Esophagus (tissue), 2 donors: ENCODE measurements around the gene HYCC2. TPM values are rescaled to one million over a fixed set of nuclear protein-coding genes. Genes with fewer than 3 reads are reported as not detected.
"Not testable (repeated sequence)": the region's sequence is repeated elsewhere in the genome, so short reads cannot be mapped to it uniquely, and the experiment has no call there.

Experiments used
- H3K27ac ChIP-seq, 2 donors: one replicate each; pipeline ENCODE4 v1.5.1; 2013; ENCODE audit warnings: low read depth in 2 of 2, mild to moderate bottlenecking in 2 of 2, inconsistent platforms in 1 of 2, low read length in 1 of 2, moderate library complexity in 1 of 2
- H3K27me3 ChIP-seq, 2 donors: one replicate each; pipeline ENCODE4 v1.6.1; 2013; ENCODE audit warnings: low read length in 2 of 2, control low read depth in 1 of 2, mild to moderate bottlenecking in 1 of 2; ENCODE audit not compliant: insufficient read depth in 2 of 2, control insufficient read depth in 1 of 2
- H3K36me3 ChIP-seq, 2 donors: one replicate each; pipeline ENCODE4 v1.6.1; 2013; ENCODE audit warnings: low read length in 1 of 2; ENCODE audit not compliant: control insufficient read depth in 2 of 2, insufficient read depth in 2 of 2
- H3K4me1 ChIP-seq, 2 donors: one replicate each; pipeline ENCODE4 v1.6.1; 2013; ENCODE audit warnings: low read length in 1 of 2; ENCODE audit not compliant: control insufficient read depth in 2 of 2, insufficient read depth in 2 of 2
- H3K4me3 ChIP-seq, 2 donors: one replicate each; pipeline ENCODE4 v1.5.1; 2013; ENCODE audit warnings: low read length in 2 of 2, mild to moderate bottlenecking in 2 of 2, low read depth in 1 of 2, moderate library complexity in 1 of 2
- H3K9me3 ChIP-seq, 2 donors: one replicate each; pipeline ENCODE4 v1.6.1; 2013; ENCODE audit warnings: mild to moderate bottlenecking in 2 of 2, low read depth in 1 of 2, low read length in 1 of 2, moderate library complexity in 1 of 2; ENCODE audit not compliant: control insufficient read depth in 2 of 2, insufficient read depth in 1 of 2
- WGBS, 2 donors: extraction: QIAGEN DNeasy Blood & Tissue Kit; methylation state at CpG; one replicate each; pipeline ENCODE4 v1.1.7; 2013; 5-methylcytosine and 5-hydroxymethylcytosine counted together
- polyA plus RNA-seq, 2 donors: library from polyadenylated mRNA; stranded (reverse); fragments of 200-250 nt; gene quantifications; one replicate each; pipeline ENCODE4 v1.2.3, GENCODE V29; 2013
- donor health status: healthy with polysubstance abuse.
- donor health status: Bipolar disorder and iron deficiency.

Gene HYCC2
- polyA plus RNA-seq, 2 donors: 2.8 to 8.4 TPM

GRCh38 chr2:201057087-201057521 lies 14.4 kb downstream of the HYCC2 start:
- Histone ChIP-seq H3K36me3 (no peaks in the 10 kb centered on the region), H3K4me3 (no peak overlapping the region), H3K27me3 (no peaks in the 10 kb centered on the region), H3K27ac (no peak overlapping the region), H3K9me3 (no peaks in the 10 kb centered on the region), H3K4me1 (no peaks in the 10 kb centered on the region)
- 53 to 58% methylated on average over 2 of the region's 2 CpGs for WGBS, 2 donors

DNA sequence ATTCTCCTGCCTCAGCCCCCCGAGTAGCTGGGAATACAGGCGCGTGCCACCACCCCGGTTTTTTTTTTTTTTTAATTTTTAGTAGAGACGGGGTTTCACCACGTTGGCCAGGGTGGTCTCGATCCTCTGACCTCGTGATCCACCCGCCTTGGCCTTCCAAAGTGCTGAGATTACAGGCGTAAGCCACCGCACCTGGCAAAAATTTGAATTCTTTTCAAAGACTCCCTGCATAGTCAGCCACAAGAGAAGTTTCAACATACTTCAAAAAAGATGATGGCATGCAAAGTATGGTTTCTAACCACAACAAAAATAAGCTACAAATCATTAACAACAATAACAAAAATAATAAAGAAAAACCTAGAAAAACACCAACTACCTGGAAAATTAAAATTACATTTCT lies 22.0 kb downstream of the HYCC2 start:
- H3K27ac ChIP-seq: no peak overlapping the region
- H3K4me1 ChIP-seq: no peaks in the 10 kb centered on the region
- no peak overlapping the region for H3K4me3 ChIP-seq
- WGBS, 2 donors: 98% methylated on average over 11 of the region's 11 CpGs
- H3K27me3 ChIP-seq: no peaks in the 10 kb centered on the region
- H3K36me3 ChIP-seq: no peaks in the 10 kb centered on the region
- no peaks in the 10 kb centered on the region for H3K9me3 ChIP-seq

- no peak overlapping the region for H3K27ac ChIP-seq
- WGBS, 2 donors: 98 to 99% methylated on average over 2 of the region's 2 CpGs
- no peaks in the 10 kb centered on the region for H3K27me3 ChIP-seq
- no peaks in the 10 kb centered on the region for H3K4me1 ChIP-seq
- H3K4me3 ChIP-seq: no peak overlapping the region
- H3K36me3 ChIP-seq: no peaks in the 10 kb centered on the region
- H3K9me3 ChIP-seq: no peaks in the 10 kb centered on the region
Measured at GRCh38 chr2:201046881-201047280, 24.6 kb downstream of the HYCC2 start.

GRCh38 chr2:201043050-201043449 lies 28.4 kb downstream of the HYCC2 start:
- not testable (repeated sequence) for H3K4me3 ChIP-seq, H3K36me3 ChIP-seq, H3K27me3 ChIP-seq, H3K4me1 ChIP-seq, H3K27ac ChIP-seq, H3K9me3 ChIP-seq
- 76 to 85% methylated on average over 5 of the region's 5 CpGs for WGBS, 2 donors

GRCh38 chr2:201042451-201042850 lies 29.0 kb downstream of the HYCC2 start:
- 97 to 98% methylated on average over 15 to 36 of the region's 36 CpGs for WGBS, 2 donors
- not testable (repeated sequence) for H3K27me3 ChIP-seq

GRCh38 chr2:201040867-201041628 lies 30.4 kb downstream of the HYCC2 start:
- H3K27ac ChIP-seq: no peak overlapping the region
- no peaks in the 10 kb centered on the region for H3K9me3 ChIP-seq
- no peaks in the 10 kb centered on the region for H3K4me1 ChIP-seq
- 82 to 89% methylated on average over 4 of the region's 4 CpGs for WGBS, 2 donors
- no peaks in the 10 kb centered on the region for H3K27me3 ChIP-seq
- H3K4me3 ChIP-seq: no peak overlapping the region
- H3K36me3 ChIP-seq: peaks cover 0 to 2% of the 10 kb centered on the region in 2 donors

More at GRCh38 chr2:201042451-201042850, 29.0 kb downstream of the HYCC2 start:
- not testable (repeated sequence) for H3K27ac ChIP-seq, H3K4me3 ChIP-seq, H3K36me3 ChIP-seq, H3K9me3 ChIP-seq, H3K4me1 ChIP-seq

DNA sequence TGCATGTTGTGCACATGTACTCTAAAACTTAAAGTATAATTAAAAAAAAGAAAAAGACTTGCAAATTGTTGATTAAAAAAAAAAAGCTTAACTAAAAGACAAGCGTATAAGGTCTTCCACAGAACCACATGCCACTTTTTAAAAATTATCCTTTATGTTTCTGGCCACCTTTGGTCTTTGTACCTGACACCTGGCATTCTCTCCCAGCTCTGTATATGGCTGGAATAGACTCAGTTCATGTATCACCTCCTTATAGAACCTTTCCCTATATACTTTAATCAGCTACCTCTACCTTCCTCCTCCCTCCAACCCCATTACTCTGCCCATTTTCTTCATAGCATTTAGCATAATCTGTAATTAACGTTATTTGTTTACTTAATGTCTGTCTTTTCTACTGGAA lies 32.6 kb downstream of the HYCC2 start:
- Histone ChIP-seq H3K9me3 (no peaks in the 10 kb centered on the region), H3K36me3 (peaks cover 0 to 2% of the 10 kb centered on the region in 2 donors), H3K4me1 (no peaks in the 10 kb centered on the region), H3K27me3 (no peaks in the 10 kb centered on the region), H3K4me3 (no peak overlapping the region), H3K27ac (no peak overlapping the region)
- 91 to 95% methylated on average over 2 of the region's 2 CpGs for WGBS, 2 donors

DNA sequence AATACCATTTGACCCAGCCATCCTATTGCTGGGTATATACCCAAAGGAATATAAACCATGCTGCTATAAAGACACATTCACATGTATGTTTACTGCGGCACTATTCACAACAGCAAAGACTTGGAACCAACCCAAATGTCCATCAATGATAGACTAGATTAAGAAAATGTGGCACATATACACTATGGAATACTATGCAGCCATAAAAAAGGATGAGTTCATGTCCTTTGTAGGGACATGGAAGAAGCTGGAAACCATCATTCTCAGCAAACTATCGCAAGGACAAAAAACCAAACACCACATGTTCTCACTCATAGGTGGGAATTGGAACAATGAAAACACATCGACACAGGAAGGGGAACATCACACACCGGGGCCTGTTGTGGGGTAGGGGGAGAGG lies 33.1 kb downstream of the HYCC2 start:
- not testable (repeated sequence) for H3K27me3 ChIP-seq, H3K9me3 ChIP-seq, H3K4me3 ChIP-seq, H3K36me3 ChIP-seq, H3K27ac ChIP-seq, H3K4me1 ChIP-seq
- WGBS, 2 donors: 98 to 99% methylated on average over 4 of the region's 4 CpGs

DNA sequence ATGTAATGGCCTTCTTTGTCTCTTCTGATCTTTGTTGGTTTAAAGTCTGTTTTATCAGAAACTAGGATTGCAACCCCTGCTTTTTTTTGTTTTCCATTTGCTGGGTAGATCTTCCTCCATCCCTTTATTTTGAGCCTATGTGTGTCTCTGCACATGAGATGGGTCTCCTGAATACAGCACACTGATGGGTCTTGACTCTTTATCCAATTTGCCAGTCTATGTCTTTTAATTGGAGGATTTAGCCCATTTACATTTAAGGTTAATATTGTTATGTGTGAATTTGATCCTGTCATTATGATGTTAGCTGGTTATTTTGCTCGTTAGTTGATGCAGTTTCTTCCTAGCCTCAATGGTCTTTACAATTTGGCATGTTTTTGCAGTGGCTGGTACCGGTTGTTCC lies 37.1 kb downstream of the HYCC2 start:
- H3K4me3 ChIP-seq, H3K36me3 ChIP-seq, H3K9me3 ChIP-seq, H3K27me3 ChIP-seq, H3K4me1 ChIP-seq, H3K27ac ChIP-seq: not testable (repeated sequence)
- 88 to 100% methylated on average over 1 of the region's 2 CpGs for WGBS, 2 donors

DNA sequence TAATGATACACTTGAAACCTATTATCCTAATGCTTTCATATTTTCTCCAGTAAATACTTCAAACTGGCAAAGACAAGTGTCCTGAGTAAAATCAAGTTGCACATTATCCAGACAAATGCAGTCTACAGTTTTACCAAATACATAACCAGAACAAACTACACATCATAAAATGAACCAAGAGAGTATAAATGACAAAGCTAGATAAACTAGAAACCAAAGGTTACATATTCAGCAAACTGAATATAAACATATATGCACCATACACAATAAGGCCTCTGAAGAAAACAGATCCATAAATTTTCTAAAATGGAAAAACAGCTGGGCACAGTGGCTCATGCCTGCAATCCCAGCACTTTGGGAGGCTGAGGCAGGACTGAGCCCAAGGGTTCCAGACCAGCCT lies 47.0 kb downstream of the HYCC2 start:
- H3K36me3 ChIP-seq: no peaks in the 10 kb centered on the region
- H3K27me3 ChIP-seq: no peaks in the 10 kb centered on the region
- no peak overlapping the region for H3K4me3 ChIP-seq
- no peak overlapping the region for H3K27ac ChIP-seq
- no peaks in the 10 kb centered on the region for H3K9me3 ChIP-seq
- H3K4me1 ChIP-seq: no peaks in the 10 kb centered on the region
